ENCODE measurements around the gene AFG1L.

DNA sequence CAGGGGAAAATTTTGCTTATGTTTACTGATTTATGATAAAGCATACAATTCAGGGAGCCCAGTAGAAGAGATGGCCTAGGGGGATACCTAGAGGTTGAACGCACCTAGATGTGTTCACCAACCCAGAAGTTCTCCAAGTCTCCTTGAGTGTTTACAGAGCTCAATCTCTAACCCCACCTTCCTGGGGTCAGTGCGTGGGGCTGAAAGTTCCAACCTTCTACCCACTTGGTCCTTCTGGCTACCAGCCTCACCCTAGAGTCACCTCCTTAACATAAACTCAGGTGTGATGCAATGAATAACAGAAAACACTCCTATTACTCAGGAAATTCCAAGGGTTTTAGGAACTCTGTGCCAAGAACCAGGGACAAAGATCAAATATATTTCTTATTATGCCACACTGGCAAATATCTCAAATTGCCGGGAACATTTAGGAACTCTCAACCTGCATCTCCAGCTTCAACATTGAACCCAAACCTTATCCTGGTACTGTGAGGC is 26.4 kb downstream of the AFG1L start:
- TF ChIP-seq, protein P1, sequence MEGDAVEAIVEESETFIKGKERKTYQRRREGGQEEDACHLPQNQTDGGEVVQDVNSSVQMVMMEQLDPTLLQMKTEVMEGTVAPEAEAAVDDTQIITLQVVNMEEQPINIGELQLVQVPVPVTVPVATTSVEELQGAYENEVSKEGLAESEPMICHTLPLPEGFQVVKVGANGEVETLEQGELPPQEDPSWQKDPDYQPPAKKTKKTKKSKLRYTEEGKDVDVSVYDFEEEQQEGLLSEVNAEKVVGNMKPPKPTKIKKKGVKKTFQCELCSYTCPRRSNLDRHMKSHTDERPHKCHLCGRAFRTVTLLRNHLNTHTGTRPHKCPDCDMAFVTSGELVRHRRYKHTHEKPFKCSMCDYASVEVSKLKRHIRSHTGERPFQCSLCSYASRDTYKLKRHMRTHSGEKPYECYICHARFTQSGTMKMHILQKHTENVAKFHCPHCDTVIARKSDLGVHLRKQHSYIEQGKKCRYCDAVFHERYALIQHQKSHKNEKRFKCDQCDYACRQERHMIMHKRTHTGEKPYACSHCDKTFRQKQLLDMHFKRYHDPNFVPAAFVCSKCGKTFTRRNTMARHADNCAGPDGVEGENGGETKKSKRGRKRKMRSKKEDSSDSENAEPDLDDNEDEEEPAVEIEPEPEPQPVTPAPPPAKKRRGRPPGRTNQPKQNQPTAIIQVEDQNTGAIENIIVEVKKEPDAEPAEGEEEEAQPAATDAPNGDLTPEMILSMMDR (conservative IDR thresholded peaks at IDR 0.05; ENCODE audit: low read length), result no peak
- TF ChIP-seq EZH2phosphoT487 (IDR thresholded peaks at IDR 0.05; ENCODE audit: borderline replicate concordance), result no peak

Data from Loucy (cell line).